Gastrocnemius medialis (tissue), 4 donors: ENCODE data around the gene LRRC26.

Source experiments
- POLR2A ChIP-seq, 2 donors: fragments of 450-650 bp; IDR thresholded peaks; one replicate each; pipeline ENCODE4 v1.6.1; 2017; ENCODE audit warnings: antibody characterized with exemption in 2 of 2, mild to moderate bottlenecking in 2 of 2, moderate library complexity in 2 of 2
- TF ChIP-seq, protein P1 (sequence below), 5 experiments: fragments of 450-650 bp in 3 of 5; fragments of 200-600 bp in 2 of 5; sonication (generic) in 2 of 5; IDR thresholded peaks in 4 of 5; conservative IDR thresholded peaks in 1 of 5; 1 replicate in 4 of 5; 2 replicates in 1 of 5; pipeline ENCODE4 v1.5.1; 2016 to 2019; ENCODE audit warnings: antibody characterized with exemption in 5 of 5, mild to moderate bottlenecking in 3 of 5, moderate library complexity in 3 of 5

DNA sequence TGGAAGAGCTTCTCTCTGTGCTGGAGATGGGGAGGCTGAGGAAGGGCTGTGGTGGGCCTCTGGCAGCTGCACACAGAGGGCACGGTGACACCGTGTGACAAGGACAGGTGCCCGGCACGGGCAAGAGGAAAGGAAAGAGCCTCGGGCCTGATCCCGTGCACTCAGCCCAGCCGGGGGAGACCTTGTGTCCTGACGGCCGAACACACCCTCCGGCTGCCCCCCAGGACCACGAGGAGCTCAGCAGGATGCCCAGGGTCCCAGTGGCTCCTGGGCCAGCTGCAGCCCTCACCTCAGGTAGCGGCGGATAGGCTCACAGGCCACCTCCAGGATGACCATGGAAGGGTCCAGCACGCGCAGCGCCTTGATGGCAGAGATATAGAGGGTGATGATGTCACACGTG is 13.0 kb upstream of the LRRC26 start:
- TF ChIP-seq, protein P1, sequence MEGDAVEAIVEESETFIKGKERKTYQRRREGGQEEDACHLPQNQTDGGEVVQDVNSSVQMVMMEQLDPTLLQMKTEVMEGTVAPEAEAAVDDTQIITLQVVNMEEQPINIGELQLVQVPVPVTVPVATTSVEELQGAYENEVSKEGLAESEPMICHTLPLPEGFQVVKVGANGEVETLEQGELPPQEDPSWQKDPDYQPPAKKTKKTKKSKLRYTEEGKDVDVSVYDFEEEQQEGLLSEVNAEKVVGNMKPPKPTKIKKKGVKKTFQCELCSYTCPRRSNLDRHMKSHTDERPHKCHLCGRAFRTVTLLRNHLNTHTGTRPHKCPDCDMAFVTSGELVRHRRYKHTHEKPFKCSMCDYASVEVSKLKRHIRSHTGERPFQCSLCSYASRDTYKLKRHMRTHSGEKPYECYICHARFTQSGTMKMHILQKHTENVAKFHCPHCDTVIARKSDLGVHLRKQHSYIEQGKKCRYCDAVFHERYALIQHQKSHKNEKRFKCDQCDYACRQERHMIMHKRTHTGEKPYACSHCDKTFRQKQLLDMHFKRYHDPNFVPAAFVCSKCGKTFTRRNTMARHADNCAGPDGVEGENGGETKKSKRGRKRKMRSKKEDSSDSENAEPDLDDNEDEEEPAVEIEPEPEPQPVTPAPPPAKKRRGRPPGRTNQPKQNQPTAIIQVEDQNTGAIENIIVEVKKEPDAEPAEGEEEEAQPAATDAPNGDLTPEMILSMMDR (IDR thresholded peaks at IDR 0.05 in 4 of 5, conservative IDR thresholded peaks at IDR 0.05 in 1 of 5): no peak
- no peak for TF ChIP-seq POLR2A (IDR thresholded peaks at IDR 0.05)
